Ramos (cell line): Measurements from ENCODE around the gene ERCC2.
"Not testable (repeated sequence)": the region's sequence is repeated elsewhere in the genome, so short reads cannot be mapped to it uniquely, and the experiment has no call there.

ENCODE experiments used
- in situ Hi-C: fragments of 300-500 bp; cut with MboI; formaldehyde crosslinking; loops from one replicate; pipeline ENCODE4 v1.14.3; 2022; ENCODE audit warnings: low sequenced_read_pairs; ENCODE audit not compliant: unreplicated experiment

Gene ERCC2

DNA sequence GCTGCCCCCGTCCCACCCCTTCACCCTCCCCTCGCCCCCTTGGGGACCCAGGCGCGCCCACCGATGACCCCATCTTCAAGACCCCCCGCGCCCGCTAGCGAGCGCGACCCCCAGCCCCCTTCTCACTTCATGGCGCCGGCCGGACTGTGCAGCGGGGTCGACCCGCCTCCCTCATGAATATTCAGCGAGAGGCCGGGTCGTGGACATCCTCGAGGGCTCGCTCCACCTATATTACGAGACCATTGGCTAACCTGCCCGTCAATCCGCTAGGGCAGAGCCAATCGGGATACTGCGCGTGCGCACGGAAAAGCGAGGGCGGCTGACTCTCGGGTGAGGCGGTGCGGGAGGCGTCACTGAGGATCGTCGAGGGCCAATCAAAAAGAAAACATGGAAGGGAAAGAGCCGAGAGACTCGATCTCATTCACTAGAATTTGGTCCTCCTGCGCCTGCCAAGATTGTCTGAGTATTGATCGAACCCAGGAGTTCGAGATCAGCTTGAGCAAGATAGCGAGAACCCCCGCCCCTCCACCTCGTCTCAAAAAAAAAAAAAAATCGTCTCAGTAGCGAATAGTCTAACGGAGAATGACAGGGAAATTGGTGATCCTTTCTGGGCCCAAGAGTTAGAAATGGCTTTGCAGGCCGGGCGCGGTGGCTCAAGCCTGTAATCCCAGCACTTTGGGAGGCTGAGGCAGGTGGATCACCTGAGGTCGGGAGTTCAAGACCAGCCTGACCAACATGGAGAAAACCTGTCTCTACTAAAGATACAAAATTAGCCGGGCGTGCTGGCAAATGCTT lies at the start of gene ERCC2:
TSS of gene ERCC2 (minus strand) at position 164 of the 795 bp plus-strand sequence. CDS start at position 131, 33 bp downstream.
- in situ Hi-C loops, result no loop called here

DNA sequence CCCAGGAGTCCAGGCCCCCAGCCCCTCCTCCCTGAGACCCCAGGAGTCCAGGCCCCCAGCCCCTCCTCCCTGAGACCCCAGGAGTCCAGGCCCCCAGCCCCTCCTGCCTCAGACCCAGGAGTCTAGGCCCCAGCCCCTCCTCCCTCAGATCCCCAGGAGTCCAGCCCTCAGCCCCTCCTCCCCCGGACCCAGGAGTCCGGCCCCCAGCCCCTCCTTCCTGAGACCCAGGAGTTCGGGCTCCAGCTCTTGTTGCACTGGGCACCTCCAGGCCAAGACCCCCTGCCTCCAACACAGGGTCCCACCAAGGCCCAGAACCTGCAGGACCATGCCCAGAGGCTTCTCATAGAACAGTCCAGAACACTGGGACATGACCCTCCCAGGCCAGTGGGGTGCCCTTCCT lies 49.5 kb upstream of the ERCC2 start:
- in situ Hi-C loops, result no loop called here

DNA sequence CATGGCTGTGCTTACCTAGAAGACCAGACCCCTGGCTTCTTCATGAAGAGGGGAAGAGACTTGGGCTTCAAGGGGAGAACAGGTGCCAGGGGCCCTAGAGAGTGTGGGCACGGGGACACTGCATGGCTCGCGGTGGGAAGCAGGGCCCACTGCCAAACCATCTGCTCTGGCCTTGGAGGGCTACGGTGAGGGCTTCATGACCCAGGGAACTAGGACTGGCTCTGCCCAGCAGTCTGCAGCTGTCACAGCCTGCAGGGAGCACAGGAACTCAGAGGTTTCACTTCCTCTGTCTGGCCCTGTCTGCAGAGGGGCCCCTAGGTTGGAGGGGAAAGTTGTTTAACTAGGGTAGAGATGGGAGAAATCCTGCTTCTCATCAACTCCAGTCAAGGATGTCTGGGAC lies 49.0 kb upstream of the ERCC2 start:
- in situ Hi-C loops, result no loop called here

DNA sequence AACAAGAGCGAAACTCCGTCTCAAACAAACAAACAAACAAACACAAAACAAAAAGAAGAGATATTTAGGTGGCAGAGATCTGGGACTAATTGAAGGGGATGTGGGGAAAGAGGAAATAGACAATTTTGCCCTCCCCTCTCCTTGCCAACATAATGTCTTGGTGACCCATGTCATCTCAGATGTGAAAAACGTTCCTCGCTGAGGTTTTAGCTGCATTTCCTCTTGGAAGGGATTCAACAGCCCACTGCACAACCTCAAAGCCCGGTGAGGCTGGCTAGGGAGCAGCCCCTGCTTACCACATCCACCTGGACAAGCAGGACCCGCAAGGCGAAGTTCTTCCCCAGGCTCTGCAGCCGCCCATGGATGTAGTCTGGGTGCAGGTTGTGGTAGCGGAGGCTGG lies 48.4 kb upstream of the ERCC2 start:
- in situ Hi-C loops, result no loop called here

DNA sequence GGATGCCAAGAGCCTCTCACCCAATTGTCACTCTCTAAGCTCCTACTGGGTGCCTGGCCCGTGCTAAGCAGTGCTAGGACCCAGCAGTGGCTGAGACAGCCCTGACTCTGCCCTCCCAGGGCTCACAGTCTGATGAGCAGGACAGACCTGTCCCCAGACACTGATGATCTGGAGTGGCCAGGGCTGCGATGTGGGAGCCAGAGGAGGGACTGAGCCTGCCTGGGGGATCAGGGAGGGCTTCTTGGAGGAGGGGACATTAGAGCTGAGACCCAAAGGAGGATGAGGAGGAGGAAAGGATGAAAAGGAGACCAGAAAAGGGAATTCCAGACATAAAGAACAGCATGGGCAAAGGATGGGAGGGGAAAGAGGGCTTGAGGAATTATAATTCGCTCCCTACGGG lies 46.8 kb upstream of the ERCC2 start:
- in situ Hi-C loops, result no loop called here

DNA sequence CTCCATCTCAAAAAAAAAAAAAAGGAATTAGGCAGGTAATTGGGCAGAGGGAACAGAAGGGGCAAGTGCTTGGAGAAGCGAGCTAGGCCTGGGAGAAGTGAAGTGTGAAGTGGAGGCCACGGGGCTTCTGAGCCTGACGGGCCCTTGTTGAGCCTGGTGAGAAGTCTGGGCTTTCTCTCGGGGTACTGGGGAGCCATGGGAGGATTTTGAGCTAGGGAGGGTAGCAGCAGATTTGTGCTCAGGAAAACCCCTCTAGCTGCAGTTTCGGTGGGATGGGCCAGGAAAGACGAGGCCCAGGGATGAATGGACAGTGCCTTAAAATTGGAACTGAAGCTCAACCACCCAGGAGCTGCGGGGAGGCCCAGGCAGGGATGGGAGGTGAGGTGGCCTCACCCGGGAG lies 44.1 kb upstream of the ERCC2 start:
- in situ Hi-C loops, result no loop called here

DNA sequence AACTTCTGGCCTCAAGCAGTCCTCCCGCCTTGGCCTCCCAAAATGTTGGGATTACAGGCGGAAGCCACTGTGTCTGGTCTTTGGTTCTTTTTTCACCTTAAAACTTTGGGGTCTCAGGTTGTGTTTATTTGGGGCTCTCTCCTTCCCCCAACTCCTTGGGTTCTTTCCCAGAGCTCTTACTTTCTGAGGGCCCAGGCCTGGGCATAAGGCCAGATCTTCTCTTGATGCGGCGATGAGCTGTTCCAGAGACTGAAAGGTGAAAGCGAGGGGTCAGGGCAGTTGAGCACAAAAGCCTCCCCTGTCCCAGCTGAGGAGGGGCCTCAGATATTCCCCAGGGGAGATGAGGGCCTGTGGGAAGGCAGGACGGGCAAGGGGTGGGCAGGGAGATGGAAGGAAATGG lies 43.1 kb upstream of the ERCC2 start:
- in situ Hi-C loops, result no loop called here

DNA sequence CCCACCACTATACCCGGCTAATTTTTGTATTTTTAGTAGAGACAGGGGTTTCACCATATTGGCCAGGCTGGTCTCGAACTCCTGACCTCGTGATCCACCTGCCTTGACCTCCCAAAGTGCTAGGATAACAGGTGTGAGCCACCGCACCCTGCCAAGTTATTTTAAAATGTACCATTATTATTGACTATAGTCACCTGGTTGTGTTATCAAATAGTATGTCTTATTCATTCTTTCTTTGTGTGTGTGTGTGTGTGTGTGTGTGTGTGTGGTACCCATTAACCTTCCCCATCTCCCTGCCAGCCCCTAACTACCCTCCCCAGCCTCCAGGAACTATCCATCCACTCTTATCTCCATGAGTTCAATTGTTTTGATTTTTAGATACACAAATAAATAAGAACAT lies 40.0 kb upstream of the ERCC2 start:
- in situ Hi-C loops, result not testable (repeated sequence)

DNA sequence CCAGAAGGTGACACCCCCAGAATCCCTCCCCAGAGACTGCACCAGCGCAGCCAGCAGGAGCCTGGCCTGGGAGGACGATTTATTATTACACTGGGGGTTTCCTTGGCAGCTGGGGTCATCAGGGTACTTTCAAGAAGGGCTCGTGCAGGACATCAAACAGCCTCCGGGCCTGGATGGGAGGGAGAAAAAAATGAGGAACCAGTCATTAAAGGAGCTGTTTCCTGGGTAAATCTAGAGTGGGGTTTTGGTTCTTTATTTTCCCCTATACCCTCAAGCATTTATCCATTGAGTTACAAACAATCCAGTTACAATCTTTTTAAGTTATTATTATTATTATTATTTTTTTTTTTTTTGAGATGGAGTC lies 39.2 kb upstream of the ERCC2 start:
- in situ Hi-C loops, result no loop called here

DNA sequence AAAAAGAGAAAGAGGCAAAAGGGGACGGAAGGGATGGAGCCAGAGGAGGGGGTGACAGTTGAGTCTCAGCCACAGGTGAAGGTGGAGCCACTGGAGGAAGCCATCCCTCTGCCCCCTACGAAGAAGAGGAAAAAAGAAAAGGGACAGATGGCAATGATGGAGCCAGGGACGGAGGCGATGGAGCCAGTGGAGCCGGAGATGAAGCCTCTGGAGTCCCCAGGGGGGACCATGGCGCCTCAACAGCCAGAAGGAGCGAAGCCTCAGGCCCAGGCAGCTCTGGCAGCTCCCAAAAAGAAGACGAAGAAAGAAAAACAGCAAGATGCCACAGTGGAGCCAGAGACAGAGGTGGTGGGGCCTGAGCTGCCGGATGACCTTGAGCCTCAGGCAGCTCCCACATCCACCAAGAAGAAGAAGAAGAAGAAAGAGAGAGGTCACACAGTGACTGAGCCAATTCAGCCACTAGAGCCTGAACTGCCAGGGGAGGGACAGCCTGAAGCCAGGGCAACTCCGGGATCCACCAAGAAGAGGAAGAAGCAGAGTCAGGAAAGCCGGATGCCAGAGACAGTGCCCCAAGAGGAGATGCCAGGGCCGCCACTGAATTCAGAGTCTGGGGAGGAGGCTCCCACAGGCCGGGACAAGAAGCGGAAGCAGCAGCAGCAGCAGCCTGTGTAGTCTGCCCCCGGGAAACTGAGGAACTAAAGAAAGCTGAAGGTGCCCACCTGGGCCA lies 38.6 kb upstream of the ERCC2 start:
- in situ Hi-C loops, result no loop called here

DNA sequence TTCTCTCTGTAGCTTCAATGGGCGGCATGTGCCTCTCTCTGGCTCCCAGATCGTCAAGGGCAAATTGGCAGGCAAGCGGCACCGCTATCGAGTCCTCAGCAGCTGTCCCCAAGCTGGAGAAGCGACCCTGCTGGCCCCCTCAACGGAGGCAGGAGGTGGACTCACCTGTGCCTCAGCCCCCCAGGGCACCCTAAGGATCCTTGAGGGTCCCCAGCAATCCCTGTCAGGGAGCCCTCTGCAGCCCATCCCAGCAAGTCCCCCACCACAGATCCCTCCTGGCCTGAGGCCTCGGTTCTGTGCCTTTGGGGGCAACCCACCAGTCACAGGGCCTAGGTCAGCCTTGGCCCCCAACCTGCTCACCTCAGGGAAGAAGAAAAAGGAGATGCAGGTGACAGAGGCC lies 37.7 kb upstream of the ERCC2 start:
- in situ Hi-C loops, result no loop called here

DNA sequence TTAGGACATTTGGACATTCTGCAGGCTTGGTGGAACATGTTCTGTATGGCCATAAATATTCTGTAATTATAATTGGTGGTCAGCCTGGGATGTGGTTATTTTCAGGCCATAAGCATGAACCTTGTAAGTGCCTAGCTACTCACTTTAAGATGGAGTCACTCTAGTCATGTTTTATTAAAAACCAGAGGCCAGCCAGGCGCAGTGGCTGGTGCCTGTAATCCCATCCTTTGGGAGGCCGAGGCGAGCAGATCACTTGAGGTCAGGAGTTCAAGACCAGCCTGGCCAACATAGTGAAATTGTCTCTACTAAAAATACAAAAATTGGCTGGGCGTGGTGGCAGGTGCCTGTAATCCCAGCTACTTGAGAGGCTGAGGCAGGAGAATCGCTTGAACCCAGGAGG lies 37.2 kb upstream of the ERCC2 start:
- in situ Hi-C loops, result not testable (repeated sequence)

DNA sequence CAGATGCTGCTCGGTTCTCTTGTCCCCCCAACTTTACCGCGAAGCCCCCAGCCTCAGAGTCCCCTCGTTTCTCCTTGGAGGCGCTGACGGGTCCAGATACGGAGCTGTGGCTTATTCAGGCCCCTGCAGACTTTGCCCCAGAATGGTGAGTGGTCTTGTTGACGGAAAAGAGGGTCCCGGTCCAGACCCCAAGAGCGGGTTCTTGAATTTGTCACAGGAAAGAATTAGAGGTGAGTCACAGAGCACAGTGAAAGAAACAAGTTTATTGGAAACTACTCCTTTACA lies 36.7 kb upstream of the ERCC2 start:
- in situ Hi-C loops, result no loop called here

DNA sequence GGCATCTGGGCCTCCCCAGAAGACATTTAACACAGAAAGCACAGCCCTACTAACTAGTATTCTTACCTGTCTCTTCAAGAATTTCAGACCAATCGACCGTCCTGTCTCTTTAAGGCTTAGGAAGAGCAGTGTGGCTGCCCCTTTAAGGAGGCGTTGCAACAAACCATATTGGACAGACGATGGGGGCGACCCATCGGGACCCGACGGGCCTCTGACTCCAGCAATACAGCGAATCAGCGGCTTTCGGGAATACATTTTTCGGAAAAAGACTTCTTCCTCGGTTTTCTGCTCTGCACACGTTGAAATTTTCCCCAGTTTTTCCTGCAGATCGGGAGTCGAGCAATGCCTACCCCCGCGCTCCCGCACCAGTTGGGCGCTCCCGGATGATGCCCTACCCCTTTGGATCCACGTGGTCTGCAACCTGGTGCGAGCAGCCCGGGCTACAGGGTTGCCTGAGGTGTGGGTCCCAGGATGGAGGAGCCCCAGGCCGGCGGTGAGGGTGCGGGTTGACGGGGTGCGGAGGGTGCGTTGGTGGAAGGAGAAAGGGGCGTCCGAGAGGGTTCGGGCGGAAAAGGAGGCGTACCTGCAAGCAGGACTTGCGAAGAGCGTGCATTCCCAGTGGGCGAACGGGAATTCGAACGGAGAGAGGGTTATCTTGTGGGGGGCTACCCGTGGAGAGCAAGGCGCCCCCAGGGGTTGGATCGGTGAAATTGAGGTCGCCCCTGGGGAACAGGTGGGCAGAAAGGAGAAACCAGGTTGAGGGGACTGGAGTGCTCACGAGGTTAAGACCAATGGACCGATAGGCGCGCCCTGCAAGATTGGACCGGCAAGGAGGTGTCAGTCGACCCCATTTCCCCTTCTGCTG lies 36.1 kb upstream of the ERCC2 start, which contains the start of gene POLR1G:
TSS of gene POLR1G (plus strand) at position 419 of the 865 bp plus-strand sequence. CDS start at position 472, 53 bp downstream.
- in situ Hi-C loops, result no loop called here

DNA sequence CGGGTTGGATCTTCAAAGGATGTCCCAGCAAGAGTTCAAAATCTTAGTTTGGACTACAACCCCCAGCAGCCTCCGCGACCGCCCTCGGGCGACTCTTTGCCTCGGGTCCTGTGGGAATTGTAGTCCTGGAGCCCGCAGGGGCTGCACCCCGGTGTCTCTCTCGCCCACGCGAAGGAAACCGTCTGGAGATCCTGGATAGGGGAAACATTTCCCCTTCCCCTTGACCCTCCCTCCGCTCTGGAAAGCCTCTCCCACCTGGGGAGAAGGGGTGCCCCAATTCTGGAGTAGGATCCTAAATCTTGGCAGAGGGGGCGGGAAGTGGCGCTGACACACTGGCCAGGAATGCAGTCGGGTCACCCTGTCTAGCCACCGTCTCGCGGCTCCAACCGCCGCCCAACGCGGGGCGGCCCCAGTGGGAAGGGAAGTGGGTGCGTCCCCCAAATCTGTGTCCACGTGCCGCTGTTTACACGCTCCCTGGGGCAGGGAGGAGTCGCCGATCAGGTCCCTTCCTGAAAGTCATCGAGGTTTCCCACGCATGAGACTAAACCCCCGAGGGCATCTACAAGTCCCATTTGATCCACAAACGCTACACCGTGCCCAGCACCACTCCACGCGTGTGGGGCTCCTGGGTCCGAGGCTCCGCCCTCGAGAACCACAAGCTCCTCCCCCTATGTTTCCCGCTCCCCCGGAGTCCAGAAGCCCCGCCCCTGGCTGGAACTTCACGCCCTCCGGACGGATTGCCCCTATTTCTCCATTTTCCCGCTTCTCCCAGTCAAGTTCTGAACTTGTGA lies 35.3 kb upstream of the ERCC2 start:
- in situ Hi-C loops, result no loop called here

DNA sequence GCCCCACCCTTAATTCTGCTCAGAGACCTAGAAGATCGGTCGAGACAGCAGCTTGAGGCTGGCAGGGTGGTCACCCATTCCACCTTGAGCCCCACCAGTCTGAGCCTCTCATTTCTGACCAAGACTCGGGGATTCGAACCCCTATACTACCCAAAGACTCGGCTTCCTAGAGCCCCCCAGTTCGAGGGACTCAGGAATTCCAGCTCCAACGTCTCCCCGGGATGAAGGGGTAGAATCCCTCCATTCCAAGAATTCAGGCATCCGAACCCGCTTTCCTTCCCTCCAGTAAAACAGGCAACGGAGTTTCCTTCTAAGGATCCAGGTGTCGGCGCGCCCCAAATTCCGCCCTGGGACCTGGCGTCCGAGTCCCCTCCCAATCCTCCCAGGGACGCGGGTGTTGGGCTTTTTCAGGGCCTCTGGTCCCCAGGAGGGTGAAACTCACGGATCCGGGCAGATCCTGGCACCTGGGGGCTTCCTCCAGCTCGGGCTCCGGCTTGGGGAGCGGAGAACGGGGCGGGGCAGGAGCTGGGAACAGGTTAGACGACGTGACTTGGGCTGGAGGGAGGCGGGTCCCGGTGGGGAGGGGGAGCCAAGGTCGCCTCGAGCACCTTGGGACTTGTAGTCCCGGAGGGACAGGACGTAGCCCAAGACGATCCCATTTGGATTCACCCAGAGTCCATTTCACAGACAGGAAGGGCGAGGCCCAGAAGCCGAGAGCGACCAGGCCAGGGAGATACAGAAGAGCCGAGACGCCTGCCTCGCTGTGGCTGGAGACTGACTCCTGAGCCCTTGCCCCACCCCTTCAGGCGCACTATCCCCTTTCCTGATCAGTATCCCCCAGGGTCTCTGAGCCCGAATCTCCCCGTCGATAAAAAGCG lies 34.4 kb upstream of the ERCC2 start, which contains the start of gene PPP1R13L:
TSS of gene PPP1R13L (minus strand) at position 513 of the 878 bp plus-strand sequence. CDS start 6,751 bp downstream, outside the sequence.
- in situ Hi-C loops, result no loop called here

DNA sequence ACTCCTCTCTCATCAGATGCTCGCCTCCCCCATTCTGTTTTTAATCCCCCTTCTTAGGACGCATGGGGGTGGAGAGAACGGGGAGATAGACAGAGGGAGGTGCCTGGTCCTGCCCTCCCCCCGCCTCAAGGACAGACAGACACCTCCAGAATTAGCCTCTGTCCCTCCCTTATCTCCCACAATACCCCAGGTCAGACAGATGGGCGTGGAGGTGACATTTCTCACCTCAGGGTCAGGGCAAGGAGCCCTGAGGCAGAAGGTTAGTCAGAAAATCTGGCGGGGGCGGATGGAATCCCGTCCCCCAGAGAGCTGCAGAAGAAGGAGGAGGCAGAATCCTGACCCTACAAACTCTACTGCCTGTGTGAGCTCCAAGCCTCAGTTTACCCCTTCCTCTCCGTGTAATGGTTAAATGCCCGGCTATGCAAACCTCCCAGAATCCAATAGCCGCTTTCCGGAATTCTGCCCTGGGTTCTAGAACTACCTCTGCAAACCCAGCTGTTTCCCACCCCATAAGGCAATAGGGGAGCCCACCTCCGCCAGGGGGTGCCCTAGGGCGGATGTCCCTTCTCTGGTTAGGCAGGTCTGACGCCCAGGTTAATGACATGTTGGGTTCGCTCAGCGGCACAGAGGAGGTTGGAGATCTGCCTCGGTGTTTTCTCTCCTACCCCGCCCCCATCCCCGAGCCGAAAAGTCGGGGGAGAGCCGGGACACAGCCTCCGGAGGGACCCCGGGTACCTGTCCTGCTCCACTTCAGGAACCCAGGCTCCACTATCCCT lies 33.6 kb upstream of the ERCC2 start:
- in situ Hi-C loops, result no loop called here

DNA sequence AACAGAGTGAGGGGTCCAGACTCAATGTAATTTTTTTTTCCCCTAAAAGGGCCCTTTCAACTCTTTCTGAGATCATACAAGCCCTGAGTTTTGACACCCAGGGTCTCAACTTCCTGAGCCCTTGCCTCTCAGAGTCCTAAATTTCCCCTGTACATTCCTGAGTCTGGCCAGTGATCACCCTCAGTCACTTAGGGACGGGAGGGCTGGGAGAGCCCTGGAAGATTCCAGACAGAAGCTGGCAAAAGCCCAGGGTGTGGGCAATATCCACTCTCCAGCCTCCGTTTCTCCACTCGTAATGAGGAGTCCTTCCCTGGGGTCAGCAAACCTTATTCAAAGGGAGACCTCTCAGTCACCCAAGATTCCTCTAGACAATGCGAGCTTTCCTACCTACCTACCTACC lies 32.9 kb upstream of the ERCC2 start:
- in situ Hi-C loops, result no loop called here
